GM23248 (cell line): Measurements from ENCODE around the gene ZNF83.

Experiments used
- EZH2 ChIP-seq: fragments of 200-600 bp; sonication (generic); IDR thresholded peaks from 2 replicates; pipeline ENCODE4 v1.6.1; 2018; ENCODE audit warnings: antibody characterized with exemption, mild to moderate bottlenecking; ENCODE audit not compliant: insufficient read depth, poor library complexity, severe bottlenecking
- EZH2phosphoT487 ChIP-seq: fragments of 200-600 bp; sonication (generic); IDR thresholded peaks from 2 replicates; pipeline ENCODE4 v1.6.1; 2018; ENCODE audit warnings: antibody characterized with exemption, moderate library complexity, mild to moderate bottlenecking, low read depth; ENCODE audit not compliant: insufficient read depth

DNA sequence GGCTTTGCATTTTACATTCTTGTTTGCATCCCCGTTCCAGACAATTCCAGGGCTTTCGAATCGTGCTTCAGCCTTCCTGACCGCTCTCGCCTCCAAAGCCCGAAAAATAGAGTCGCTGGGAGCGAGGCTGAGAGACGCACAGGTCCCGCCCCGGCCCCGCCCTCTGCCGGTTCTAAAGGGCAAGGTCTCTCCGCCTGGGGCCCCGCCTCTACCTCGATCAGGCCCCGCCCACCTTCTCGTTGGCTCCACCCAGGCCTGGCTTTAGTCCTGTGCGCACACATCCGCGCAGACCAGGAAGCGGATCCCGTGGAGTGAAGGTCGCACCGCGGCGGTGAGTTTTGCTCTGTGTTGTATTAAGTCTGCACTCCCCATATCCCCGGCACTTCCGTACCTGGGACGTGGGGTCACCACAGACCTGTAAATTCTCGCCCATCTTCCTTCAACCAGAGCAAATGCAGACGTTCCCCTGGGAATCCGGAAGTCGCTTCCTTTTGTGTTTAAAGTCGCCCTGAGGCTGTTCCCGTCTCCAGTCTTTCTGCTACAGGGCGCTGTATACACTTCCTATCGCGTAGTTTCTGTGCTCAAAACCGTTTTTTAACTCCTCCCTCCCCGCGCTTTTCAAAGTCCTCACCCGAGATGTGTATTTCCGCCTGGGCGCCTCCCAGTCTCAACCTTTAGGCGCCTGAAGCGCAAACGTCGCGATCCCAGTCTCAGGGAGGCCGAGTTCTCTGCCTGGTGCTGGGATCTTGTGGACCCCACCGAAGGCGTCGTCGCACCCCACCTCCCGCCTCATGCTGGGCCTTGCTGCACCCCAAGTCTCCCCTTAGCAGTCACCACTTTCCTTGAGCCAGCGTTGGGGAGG, 67.9 kb downstream of the ZNF83 start, which contains the start of gene ZNF701:
- no peak for TF ChIP-seq EZH2
- TF ChIP-seq EZH2phosphoT487: no peak
